ENCODE data around the gene PTH1R.

PTH1R gene

GRCh38 chr3:46926871-46927717, 49.6 kb downstream of the PTH1R start:
- TF ChIP-seq, protein P1, sequence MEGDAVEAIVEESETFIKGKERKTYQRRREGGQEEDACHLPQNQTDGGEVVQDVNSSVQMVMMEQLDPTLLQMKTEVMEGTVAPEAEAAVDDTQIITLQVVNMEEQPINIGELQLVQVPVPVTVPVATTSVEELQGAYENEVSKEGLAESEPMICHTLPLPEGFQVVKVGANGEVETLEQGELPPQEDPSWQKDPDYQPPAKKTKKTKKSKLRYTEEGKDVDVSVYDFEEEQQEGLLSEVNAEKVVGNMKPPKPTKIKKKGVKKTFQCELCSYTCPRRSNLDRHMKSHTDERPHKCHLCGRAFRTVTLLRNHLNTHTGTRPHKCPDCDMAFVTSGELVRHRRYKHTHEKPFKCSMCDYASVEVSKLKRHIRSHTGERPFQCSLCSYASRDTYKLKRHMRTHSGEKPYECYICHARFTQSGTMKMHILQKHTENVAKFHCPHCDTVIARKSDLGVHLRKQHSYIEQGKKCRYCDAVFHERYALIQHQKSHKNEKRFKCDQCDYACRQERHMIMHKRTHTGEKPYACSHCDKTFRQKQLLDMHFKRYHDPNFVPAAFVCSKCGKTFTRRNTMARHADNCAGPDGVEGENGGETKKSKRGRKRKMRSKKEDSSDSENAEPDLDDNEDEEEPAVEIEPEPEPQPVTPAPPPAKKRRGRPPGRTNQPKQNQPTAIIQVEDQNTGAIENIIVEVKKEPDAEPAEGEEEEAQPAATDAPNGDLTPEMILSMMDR (IDR thresholded peaks at IDR 0.05; ENCODE audit: low read depth, low read length, poor library complexity, severe bottlenecking) = no peak
- TF ChIP-seq EZH2phosphoT487 (IDR thresholded peaks at IDR 0.05; ENCODE audit: borderline replicate concordance, low read length) = no peak
- peaks cover 68% of the 10 kb centered on the region for H3K79me2 ChIP-seq (ENCODE audit: control insufficient read depth, low read length)
- H3K27ac ChIP-seq (ENCODE audit: low read depth, low read length) = peak overlapping the region; percentile 99
- no peaks in the 10 kb centered on the region for H3K9me3 ChIP-seq (ENCODE audit: control insufficient read depth, insufficient read depth, low read length)
- H3K27me3 ChIP-seq (ENCODE audit: control insufficient read depth, low read length) = no peaks in the 10 kb centered on the region
- H4K20me1 ChIP-seq (ENCODE audit: control insufficient read depth, insufficient read depth, low read depth, low read length) = peaks cover 4% of the 10 kb centered on the region; the same call in 1 of the 2 replicates
- H3K36me3 ChIP-seq (ENCODE audit: control insufficient read depth, low read length) = peaks cover 81% of the 10 kb centered on the region
- H3F3A ChIP-seq (ENCODE audit: control insufficient read depth, insufficient read depth) = peaks cover 50% of the 10 kb centered on the region
- peak overlapping the region; percentile 95 for H3K4me2 ChIP-seq (ENCODE audit: low read length)
- H3K4me3 ChIP-seq (ENCODE audit: low read length) = peak overlapping the region; percentile 70
- H3K4me1 ChIP-seq (ENCODE audit: control insufficient read depth, low read length) = peaks cover 81% of the 10 kb centered on the region
- H3K9me2 ChIP-seq (replicated peaks; ENCODE audit: control insufficient read depth, low read length) = no peaks in the 10 kb centered on the region

- Histone ChIP-seq H3K79me2 (ENCODE audit: control insufficient read depth, low read length) (peaks cover 74% of the 10 kb centered on the region), H3K9me2 (replicated peaks; ENCODE audit: control insufficient read depth, low read length) (no peaks in the 10 kb centered on the region), H3K4me2 (ENCODE audit: low read length) (peak overlapping the region; percentile 95), H4K20me1 (ENCODE audit: control insufficient read depth, insufficient read depth, low read depth, low read length) (peaks cover 4% of the 10 kb centered on the region; the same call in 1 of the 2 replicates), H3K4me3 (ENCODE audit: low read length) (peak overlapping the region; percentile 70), H3K36me3 (ENCODE audit: control insufficient read depth, low read length) (peaks cover 80% of the 10 kb centered on the region), H3F3A (ENCODE audit: control insufficient read depth, insufficient read depth) (peaks cover 52% of the 10 kb centered on the region), H3K4me1 (ENCODE audit: control insufficient read depth, low read length) (peaks cover 87% of the 10 kb centered on the region), H3K9me3 (ENCODE audit: control insufficient read depth, insufficient read depth, low read length) (no peaks in the 10 kb centered on the region), H3K27me3 (ENCODE audit: control insufficient read depth, low read length) (no peaks in the 10 kb centered on the region), H3K27ac (ENCODE audit: low read depth, low read length) (peak overlapping the region; percentile 99)
- TF ChIP-seq, protein P1 (IDR thresholded peaks at IDR 0.05; ENCODE audit: low read depth, low read length, poor library complexity, severe bottlenecking) = no peak
- TF ChIP-seq EZH2phosphoT487 (IDR thresholded peaks at IDR 0.05; ENCODE audit: borderline replicate concordance, low read length) = no peak
Measured at GRCh38 chr3:46927718-46928073, 50.2 kb downstream of the PTH1R start.

DNA sequence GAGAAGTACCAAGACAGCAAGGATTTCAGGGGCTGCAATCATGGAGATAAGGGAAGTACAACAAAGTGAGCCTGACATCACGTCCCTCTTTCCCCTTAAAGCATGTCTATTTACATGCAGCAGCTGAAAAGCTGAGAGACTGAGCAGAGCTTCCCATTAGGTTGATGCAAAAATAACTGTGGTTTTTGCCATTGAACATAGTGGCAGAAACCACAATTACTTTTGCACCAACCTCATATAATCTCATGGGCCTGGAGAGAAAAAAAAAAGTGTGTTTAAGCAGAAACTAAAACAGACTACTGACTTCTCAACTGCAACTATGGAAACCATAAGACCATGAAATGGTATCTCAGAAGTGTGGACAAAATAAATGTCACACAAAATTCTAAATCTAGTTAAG, 50.8 kb downstream of the PTH1R start:
- peaks cover 78% of the 10 kb centered on the region for H3K36me3 ChIP-seq (ENCODE audit: control insufficient read depth, low read length)
- peak overlapping the region; percentile 99 for H3K27ac ChIP-seq (ENCODE audit: low read depth, low read length)

More for the DNA sequence above, 50.8 kb downstream of the PTH1R start:
- Histone ChIP-seq H3F3A (ENCODE audit: control insufficient read depth, insufficient read depth) (peaks cover 52% of the 10 kb centered on the region), H3K4me1 (ENCODE audit: control insufficient read depth, low read length) (peaks cover 93% of the 10 kb centered on the region), H3K27me3 (ENCODE audit: control insufficient read depth, low read length) (no peaks in the 10 kb centered on the region), H3K4me3 (ENCODE audit: low read length) (peak overlapping the region; percentile 70), H3K79me2 (ENCODE audit: control insufficient read depth, low read length) (peaks cover 74% of the 10 kb centered on the region), H3K4me2 (ENCODE audit: low read length) (peak overlapping the region; percentile 95), H4K20me1 (ENCODE audit: control insufficient read depth, insufficient read depth, low read depth, low read length) (peaks cover under 1% of the 10 kb centered on the region; the same call in 1 of the 2 replicates), H3K9me3 (ENCODE audit: control insufficient read depth, insufficient read depth, low read length) (no peaks in the 10 kb centered on the region), H3K9me2 (replicated peaks; ENCODE audit: control insufficient read depth, low read length) (no peaks in the 10 kb centered on the region)
- TF ChIP-seq EZH2phosphoT487 (IDR thresholded peaks at IDR 0.05; ENCODE audit: borderline replicate concordance, low read length) = no peak
- TF ChIP-seq, protein P1 (IDR thresholded peaks at IDR 0.05; ENCODE audit: low read depth, low read length, poor library complexity, severe bottlenecking) = no peak
